Ishikawa (cell line): ENCODE results near the gene EVL.

ENCODE experiments used
- CEBPB ChIP-seq: IDR thresholded peaks from 2 replicates; pipeline ENCODE4 v1.6.1; 2012
- CREB1 ChIP-seq: IDR thresholded peaks from 2 replicates; pipeline ENCODE4 v1.6.1; 2012; ENCODE audit warnings: low read depth
- EGR1 ChIP-seq: IDR thresholded peaks from 2 replicates; pipeline ENCODE4 v1.6.1; 2012
- EP300 ChIP-seq: IDR thresholded peaks from 2 replicates; pipeline ENCODE4 v1.6.1; 2012; ENCODE audit warnings: borderline replicate concordance
- FOXM1 ChIP-seq: IDR thresholded peaks from 2 replicates; pipeline ENCODE4 v1.6.1; 2012; ENCODE audit warnings: low read depth, borderline replicate concordance
- NFIC ChIP-seq: IDR thresholded peaks from 2 replicates; pipeline ENCODE4 v1.6.1; 2012
- RAD21 ChIP-seq: IDR thresholded peaks from 2 replicates; pipeline ENCODE4 v1.6.1; 2012; ENCODE audit warnings: low read depth
- TAF1 ChIP-seq: IDR thresholded peaks from 2 replicates; pipeline ENCODE4 v1.6.1; 2012; ENCODE audit warnings: low read depth, mild to moderate bottlenecking
- TEAD4 ChIP-seq: IDR thresholded peaks from 2 replicates; pipeline ENCODE4 v1.6.1; 2012
- YY1 ChIP-seq: IDR thresholded peaks from 2 replicates; pipeline ENCODE4 v1.6.1; 2012; ENCODE audit warnings: low read depth
- ZBTB7A ChIP-seq: IDR thresholded peaks from 2 replicates; pipeline ENCODE4 v1.6.1; 2012; ENCODE audit warnings: low read depth
- TF ChIP-seq, protein P1 (sequence below): IDR thresholded peaks from 2 replicates; pipeline ENCODE4 v1.6.1; 2012; ENCODE audit warnings: low read depth, mild to moderate bottlenecking
- TF ChIP-seq, protein P2 (sequence below): IDR thresholded peaks from 2 replicates; pipeline ENCODE4 v1.6.1; 2012

DNA sequence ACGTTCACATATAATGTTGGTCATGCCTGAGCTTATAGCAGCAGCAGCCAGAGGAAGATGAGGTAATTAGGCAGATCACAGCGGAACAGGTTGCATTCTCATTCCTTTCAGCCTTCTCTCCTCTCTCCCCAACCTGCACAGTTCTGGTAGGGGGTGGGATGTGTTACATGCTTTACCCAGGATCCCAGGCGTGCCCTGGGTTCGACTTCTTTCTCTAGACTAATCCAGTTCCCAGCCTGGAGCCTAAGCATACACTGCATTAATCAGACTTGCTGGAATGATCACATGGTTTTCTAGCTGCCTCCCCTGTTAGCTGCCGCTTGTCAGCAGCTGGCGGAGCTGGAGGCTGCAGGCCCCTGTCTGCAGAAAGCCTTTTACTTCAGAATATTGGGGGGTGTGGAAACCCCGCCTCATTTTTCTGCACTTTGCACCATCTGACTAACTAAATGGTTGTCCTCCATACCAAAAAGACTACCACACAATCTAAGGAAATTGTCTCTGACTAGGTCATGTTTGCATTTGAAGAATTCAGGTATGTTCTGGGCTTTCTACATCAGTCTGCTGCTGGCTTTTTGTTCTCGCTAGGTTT is 46.0 kb upstream of the EVL start:
- TF ChIP-seq RAD21, result no peak
- TF ChIP-seq TAF1, result no peak
- TF ChIP-seq YY1, result no peak
- TF ChIP-seq, protein P1, sequence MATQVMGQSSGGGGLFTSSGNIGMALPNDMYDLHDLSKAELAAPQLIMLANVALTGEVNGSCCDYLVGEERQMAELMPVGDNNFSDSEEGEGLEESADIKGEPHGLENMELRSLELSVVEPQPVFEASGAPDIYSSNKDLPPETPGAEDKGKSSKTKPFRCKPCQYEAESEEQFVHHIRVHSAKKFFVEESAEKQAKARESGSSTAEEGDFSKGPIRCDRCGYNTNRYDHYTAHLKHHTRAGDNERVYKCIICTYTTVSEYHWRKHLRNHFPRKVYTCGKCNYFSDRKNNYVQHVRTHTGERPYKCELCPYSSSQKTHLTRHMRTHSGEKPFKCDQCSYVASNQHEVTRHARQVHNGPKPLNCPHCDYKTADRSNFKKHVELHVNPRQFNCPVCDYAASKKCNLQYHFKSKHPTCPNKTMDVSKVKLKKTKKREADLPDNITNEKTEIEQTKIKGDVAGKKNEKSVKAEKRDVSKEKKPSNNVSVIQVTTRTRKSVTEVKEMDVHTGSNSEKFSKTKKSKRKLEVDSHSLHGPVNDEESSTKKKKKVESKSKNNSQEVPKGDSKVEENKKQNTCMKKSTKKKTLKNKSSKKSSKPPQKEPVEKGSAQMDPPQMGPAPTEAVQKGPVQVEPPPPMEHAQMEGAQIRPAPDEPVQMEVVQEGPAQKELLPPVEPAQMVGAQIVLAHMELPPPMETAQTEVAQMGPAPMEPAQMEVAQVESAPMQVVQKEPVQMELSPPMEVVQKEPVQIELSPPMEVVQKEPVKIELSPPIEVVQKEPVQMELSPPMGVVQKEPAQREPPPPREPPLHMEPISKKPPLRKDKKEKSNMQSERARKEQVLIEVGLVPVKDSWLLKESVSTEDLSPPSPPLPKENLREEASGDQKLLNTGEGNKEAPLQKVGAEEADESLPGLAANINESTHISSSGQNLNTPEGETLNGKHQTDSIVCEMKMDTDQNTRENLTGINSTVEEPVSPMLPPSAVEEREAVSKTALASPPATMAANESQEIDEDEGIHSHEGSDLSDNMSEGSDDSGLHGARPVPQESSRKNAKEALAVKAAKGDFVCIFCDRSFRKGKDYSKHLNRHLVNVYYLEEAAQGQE, result no peak
- TF ChIP-seq EGR1, result no peak
- TF ChIP-seq, protein P2, sequence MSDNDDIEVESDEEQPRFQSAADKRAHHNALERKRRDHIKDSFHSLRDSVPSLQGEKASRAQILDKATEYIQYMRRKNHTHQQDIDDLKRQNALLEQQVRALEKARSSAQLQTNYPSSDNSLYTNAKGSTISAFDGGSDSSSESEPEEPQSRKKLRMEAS, result no peak
- no peak for TF ChIP-seq CEBPB
- no peak for TF ChIP-seq ZBTB7A
- TF ChIP-seq EP300, result no peak
- no peak for TF ChIP-seq NFIC
- TF ChIP-seq FOXM1, result no peak
- no peak for TF ChIP-seq CREB1
- no peak for TF ChIP-seq TEAD4
